ENCODE results near the gene ZNF808.
"Not testable (repeated sequence)": the region's sequence is repeated elsewhere in the genome, so short reads cannot be mapped to it uniquely, and the experiment has no call there.

The ZNF808 gene

GRCh38 chr19:52532480-52532879 lies 5.0 kb downstream of the ZNF808 start:
- Histone ChIP-seq H3K9me2 (replicated peaks; ENCODE audit: insufficient read depth, low read length) (no peaks in the 10 kb centered on the region), H3K9ac (ENCODE audit: low read length) (no peak overlapping the region), H3K27ac (ENCODE audit: low read depth, low read length) (no peak overlapping the region), H3K27me3 (ENCODE audit: low read length) (no peaks in the 10 kb centered on the region), H2AFZ (ENCODE audit: low read depth, low read length, severe bottlenecking) (no peak overlapping the region), H3K79me2 (ENCODE audit: insufficient read depth, low read length) (peaks cover 43% of the 10 kb centered on the region), H3K36me3 (ENCODE audit: low read length) (no peaks in the 10 kb centered on the region), H3K4me3 (ENCODE audit: insufficient read depth, low read length, poor library complexity, severe bottlenecking) (no peak overlapping the region), H3K4me2 (ENCODE audit: low read depth, low read length, poor library complexity, severe bottlenecking) (no peak overlapping the region), H4K20me1 (ENCODE audit: low read depth, low read length) (no peaks in the 10 kb centered on the region), H3F3A (ENCODE audit: insufficient read depth) (peaks cover 13% of the 10 kb centered on the region; the same call in 1 of the 2 replicates), H3K9me3 (ENCODE audit: insufficient read depth, low read length) (no peaks in the 10 kb centered on the region)
- TF ChIP-seq, protein P1, sequence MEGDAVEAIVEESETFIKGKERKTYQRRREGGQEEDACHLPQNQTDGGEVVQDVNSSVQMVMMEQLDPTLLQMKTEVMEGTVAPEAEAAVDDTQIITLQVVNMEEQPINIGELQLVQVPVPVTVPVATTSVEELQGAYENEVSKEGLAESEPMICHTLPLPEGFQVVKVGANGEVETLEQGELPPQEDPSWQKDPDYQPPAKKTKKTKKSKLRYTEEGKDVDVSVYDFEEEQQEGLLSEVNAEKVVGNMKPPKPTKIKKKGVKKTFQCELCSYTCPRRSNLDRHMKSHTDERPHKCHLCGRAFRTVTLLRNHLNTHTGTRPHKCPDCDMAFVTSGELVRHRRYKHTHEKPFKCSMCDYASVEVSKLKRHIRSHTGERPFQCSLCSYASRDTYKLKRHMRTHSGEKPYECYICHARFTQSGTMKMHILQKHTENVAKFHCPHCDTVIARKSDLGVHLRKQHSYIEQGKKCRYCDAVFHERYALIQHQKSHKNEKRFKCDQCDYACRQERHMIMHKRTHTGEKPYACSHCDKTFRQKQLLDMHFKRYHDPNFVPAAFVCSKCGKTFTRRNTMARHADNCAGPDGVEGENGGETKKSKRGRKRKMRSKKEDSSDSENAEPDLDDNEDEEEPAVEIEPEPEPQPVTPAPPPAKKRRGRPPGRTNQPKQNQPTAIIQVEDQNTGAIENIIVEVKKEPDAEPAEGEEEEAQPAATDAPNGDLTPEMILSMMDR (IDR thresholded peaks at IDR 0.05; ENCODE audit: insufficient read depth, low read length, poor library complexity, severe bottlenecking), result no peak

DNA sequence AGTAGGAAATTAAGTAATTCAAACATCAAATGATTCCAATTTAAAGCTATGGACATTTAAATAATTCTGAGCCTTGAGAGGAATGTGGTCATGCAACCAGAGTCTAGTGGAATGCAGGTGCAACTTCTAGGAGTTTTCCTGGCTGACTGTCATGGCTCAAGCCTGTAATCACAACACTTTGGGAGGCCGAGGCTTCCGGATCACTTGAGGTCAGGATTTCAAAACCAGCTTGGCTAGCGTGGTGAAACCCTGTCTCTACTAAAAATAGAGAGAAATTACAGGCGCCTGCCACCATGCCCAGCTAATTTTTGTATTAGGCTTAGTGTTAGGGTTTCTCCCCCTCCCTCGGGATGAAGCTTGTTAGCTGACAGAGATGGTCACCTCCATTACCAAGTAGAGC lies 6.4 kb downstream of the ZNF808 start:
- Histone ChIP-seq H3F3A (ENCODE audit: insufficient read depth) (peaks cover 13% of the 10 kb centered on the region; the same call in 1 of the 2 replicates), H3K9me3 (ENCODE audit: insufficient read depth, low read length) (no peaks in the 10 kb centered on the region)

GRCh38 chr19:52535385-52535770 lies 7.9 kb downstream of the ZNF808 start:
- H3K4me3 ChIP-seq (ENCODE audit: insufficient read depth, low read length, poor library complexity, severe bottlenecking), result peak overlapping the region; percentile 65
- H2AFZ ChIP-seq (ENCODE audit: low read depth, low read length, severe bottlenecking); H3K9me3 ChIP-seq (ENCODE audit: insufficient read depth, low read length); H3K27me3 ChIP-seq (ENCODE audit: low read length); H3K36me3 ChIP-seq (ENCODE audit: low read length); H3K27ac ChIP-seq (ENCODE audit: low read depth, low read length); H4K20me1 ChIP-seq (ENCODE audit: low read depth, low read length); H3K9me2 ChIP-seq (replicated peaks; ENCODE audit: insufficient read depth, low read length): not testable (repeated sequence)
- peaks cover 46% of the 10 kb centered on the region for H3K79me2 ChIP-seq (ENCODE audit: insufficient read depth, low read length)
- peak overlapping the region; percentile 93 for H3K4me2 ChIP-seq (ENCODE audit: low read depth, low read length, poor library complexity, severe bottlenecking)
- H3K9ac ChIP-seq (ENCODE audit: low read length), result peak overlapping the region; percentile 70
- H3F3A ChIP-seq (ENCODE audit: insufficient read depth), result peaks cover 13% of the 10 kb centered on the region; the same call in 1 of the 2 replicates

More for the DNA sequence above, 6.4 kb downstream of the ZNF808 start:
- H3K4me2 ChIP-seq (ENCODE audit: low read depth, low read length, poor library complexity, severe bottlenecking), result no peak overlapping the region
- H2AFZ ChIP-seq (ENCODE audit: low read depth, low read length, severe bottlenecking), result no peak overlapping the region
- H3K27ac ChIP-seq (ENCODE audit: low read depth, low read length), result no peak overlapping the region
- no peak overlapping the region for H3K9ac ChIP-seq (ENCODE audit: low read length)
- no peaks in the 10 kb centered on the region for H3K9me2 ChIP-seq (replicated peaks; ENCODE audit: insufficient read depth, low read length)
- H3K27me3 ChIP-seq (ENCODE audit: low read length), result no peaks in the 10 kb centered on the region
- no peaks in the 10 kb centered on the region for H3K36me3 ChIP-seq (ENCODE audit: low read length)
- H3K4me3 ChIP-seq (ENCODE audit: insufficient read depth, low read length, poor library complexity, severe bottlenecking), result no peak overlapping the region
- H4K20me1 ChIP-seq (ENCODE audit: low read depth, low read length), result no peaks in the 10 kb centered on the region
- peaks cover 43% of the 10 kb centered on the region for H3K79me2 ChIP-seq (ENCODE audit: insufficient read depth, low read length)
- no peak for TF ChIP-seq EZH2phosphoT487 (conservative IDR thresholded peaks at IDR 0.05; ENCODE audit: low read length)
- TF ChIP-seq, protein P1 (IDR thresholded peaks at IDR 0.05; ENCODE audit: insufficient read depth, low read length, poor library complexity, severe bottlenecking), result no peak

GRCh38 chr19:52535771-52536447 lies 8.4 kb downstream of the ZNF808 start:
- Histone ChIP-seq H3K9me3 (ENCODE audit: insufficient read depth, low read length) (no peaks in the 10 kb centered on the region), H3K79me2 (ENCODE audit: insufficient read depth, low read length) (peaks cover 46% of the 10 kb centered on the region), H4K20me1 (ENCODE audit: low read depth, low read length) (no peaks in the 10 kb centered on the region), H3K27me3 (ENCODE audit: low read length) (no peaks in the 10 kb centered on the region), H3K4me2 (ENCODE audit: low read depth, low read length, poor library complexity, severe bottlenecking) (peak overlapping the region; percentile 93), H3K27ac (ENCODE audit: low read depth, low read length) (peak overlapping the region; percentile 70), H3K9ac (ENCODE audit: low read length) (peak overlapping the region; percentile 70), H3F3A (ENCODE audit: insufficient read depth) (peaks cover 13% of the 10 kb centered on the region; the same call in 1 of the 2 replicates), H3K36me3 (ENCODE audit: low read length) (no peaks in the 10 kb centered on the region), H3K9me2 (replicated peaks; ENCODE audit: insufficient read depth, low read length) (no peaks in the 10 kb centered on the region), H2AFZ (ENCODE audit: low read depth, low read length, severe bottlenecking) (peak overlapping the region; percentile 77), H3K4me3 (ENCODE audit: insufficient read depth, low read length, poor library complexity, severe bottlenecking) (peak overlapping the region; percentile 65)
- TF ChIP-seq, protein P1 (IDR thresholded peaks at IDR 0.05; ENCODE audit: insufficient read depth, low read length, poor library complexity, severe bottlenecking), result no peak
- TF ChIP-seq EZH2phosphoT487 (conservative IDR thresholded peaks at IDR 0.05; ENCODE audit: low read length), result no peak

All from SU-DHL-6 (cell line).